Measurements from ENCODE around the gene MAK. TPM values are rescaled to one million over a fixed set of nuclear protein-coding genes. Genes with fewer than 3 reads are reported as not detected.
"Not testable (repeated sequence)": the region's sequence is repeated elsewhere in the genome, so short reads cannot be mapped to it uniquely, and the experiment has no call there.

Gene MAK
- total and polyA plus RNA-seq, 4 donors = 1.0 to 4.6 (median 2.7) TPM

DNA sequence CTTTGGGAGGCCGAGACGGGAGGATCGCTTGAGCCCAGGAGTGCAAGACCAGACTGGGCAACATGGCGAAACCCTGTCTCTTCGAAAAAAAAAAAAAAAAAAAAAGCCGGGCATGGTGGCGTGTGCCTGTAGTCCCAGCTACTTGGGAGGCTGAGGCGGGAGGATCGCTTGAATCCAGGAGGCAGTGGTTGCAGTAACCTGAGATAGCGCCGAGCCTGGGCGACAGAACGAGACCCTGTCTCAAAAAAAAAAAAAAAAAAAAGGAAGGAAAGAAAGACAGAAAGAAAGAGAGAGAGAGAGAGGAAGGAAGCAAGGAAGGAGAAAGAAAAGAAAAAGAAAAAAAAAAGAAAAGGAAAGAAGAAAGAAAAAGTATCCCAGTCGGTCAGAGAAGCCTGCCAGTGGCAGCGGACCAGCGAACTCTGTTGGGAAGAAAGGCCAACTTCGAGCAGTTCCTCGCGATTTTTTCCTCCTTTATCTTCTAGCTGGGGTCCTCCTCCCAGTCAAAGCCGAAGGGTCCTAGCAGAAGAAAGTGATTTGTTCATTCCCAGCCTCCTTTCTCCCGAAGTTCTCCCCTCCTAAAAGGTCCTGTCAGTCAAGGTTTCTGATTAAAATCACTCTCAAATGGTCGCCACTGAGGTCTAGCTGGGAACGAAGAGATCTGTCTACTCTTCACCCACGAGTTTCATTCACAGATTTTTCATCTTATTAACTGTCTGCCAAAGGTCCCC, 46.1 kb upstream of the MAK start:
- Histone ChIP-seq H3K9me3 (ENCODE audit: control insufficient read depth in 4 of 4, insufficient read depth in 3 of 4, low read length in 3 of 4) (peaks cover 0 to 6% (median 0%) of the 10 kb centered on the region in 4 donors), H3K4me3 (no peak overlapping the region), H3K9ac (ENCODE audit: insufficient read depth in 1 of 2, low read length in 2 of 2) (no peak overlapping the region), H3K4me1 (ENCODE audit: control insufficient read depth in 5 of 5, insufficient read depth in 5 of 5, low read length in 5 of 5) (peaks cover 0 to 14% (median 3%) of the 10 kb centered on the region in 5 donors), H3K27me3 (ENCODE audit: control insufficient read depth in 3 of 3, insufficient read depth in 3 of 3, low read length in 2 of 3) (peaks cover 6 to 87% (median 79%) of the 10 kb centered on the region in 3 donors), H3K36me3 (ENCODE audit: control insufficient read depth in 4 of 4, insufficient read depth in 4 of 4, low read length in 4 of 4) (no peaks in the 10 kb centered on the region), H3K27ac (ENCODE audit: low read depth in 1 of 2, low read length in 1 of 2) (no peak overlapping the region)
- TF ChIP-seq, protein P1, sequence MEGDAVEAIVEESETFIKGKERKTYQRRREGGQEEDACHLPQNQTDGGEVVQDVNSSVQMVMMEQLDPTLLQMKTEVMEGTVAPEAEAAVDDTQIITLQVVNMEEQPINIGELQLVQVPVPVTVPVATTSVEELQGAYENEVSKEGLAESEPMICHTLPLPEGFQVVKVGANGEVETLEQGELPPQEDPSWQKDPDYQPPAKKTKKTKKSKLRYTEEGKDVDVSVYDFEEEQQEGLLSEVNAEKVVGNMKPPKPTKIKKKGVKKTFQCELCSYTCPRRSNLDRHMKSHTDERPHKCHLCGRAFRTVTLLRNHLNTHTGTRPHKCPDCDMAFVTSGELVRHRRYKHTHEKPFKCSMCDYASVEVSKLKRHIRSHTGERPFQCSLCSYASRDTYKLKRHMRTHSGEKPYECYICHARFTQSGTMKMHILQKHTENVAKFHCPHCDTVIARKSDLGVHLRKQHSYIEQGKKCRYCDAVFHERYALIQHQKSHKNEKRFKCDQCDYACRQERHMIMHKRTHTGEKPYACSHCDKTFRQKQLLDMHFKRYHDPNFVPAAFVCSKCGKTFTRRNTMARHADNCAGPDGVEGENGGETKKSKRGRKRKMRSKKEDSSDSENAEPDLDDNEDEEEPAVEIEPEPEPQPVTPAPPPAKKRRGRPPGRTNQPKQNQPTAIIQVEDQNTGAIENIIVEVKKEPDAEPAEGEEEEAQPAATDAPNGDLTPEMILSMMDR (IDR thresholded peaks at IDR 0.05; ENCODE audit: control extremely low read depth, extremely low read depth) = no peak
- DNase-seq = peak in 2 of 3 donors; percentile 16 to 30
- WGBS, 2 donors = 18 to 25% methylated on average over 24 of the region's 24 CpGs
- ATAC-seq (ENCODE audit: insufficient read depth, low FRiP score) = no peak

DNA sequence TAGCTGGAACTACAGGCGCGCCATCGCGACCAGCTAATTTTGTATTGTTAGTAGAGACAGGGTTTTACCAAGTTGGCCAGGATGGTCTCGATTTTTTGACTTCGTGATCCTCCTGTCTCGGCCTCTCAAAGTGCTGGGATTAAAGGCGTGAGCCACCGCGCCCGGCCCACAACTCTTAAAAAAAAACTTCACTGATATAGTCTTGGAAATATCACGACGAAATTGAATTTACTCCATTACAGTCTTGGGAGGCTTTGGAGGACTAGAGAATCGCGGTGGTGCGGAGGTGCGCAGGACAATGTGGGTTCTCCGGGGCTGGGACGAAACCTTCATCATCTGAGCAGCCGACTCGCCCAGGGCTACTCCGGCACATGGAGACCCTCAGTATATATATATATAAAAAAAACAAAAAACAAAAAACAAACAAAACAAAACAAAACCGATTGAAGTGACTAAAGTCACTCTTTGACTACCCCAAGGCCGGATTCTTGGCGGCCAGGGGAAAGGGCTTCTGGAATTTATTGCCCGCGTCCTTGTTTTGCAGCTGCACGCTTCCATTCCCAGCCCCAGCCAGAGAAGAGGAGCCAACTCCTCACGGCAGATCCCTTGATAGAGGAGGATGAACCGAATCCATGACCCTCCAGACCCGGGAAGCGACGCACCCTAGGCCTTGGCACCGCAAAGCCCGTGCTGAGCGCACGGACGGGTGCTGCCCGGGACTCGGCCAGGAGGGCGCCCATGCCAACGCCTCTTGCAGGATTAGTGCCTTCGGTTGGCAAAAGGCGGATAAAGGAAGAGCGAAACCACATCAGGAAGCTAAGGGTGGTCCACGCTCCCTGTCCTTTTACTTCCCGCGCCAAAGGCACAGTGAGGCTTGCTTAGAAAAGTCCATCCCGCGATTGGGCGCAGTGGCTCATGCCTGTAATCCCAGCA, 45.2 kb upstream of the MAK start:
- peaks cover 0 to 6% (median 0%) of the 10 kb centered on the region in 4 donors for H3K9me3 ChIP-seq (ENCODE audit: control insufficient read depth in 4 of 4, insufficient read depth in 3 of 4, low read length in 3 of 4)
- no peak for ATAC-seq (ENCODE audit: insufficient read depth, low FRiP score)
- no peak overlapping the region for H3K27ac ChIP-seq (ENCODE audit: low read depth in 1 of 2, low read length in 1 of 2)
- no peak overlapping the region for H3K4me3 ChIP-seq
- peak in 2 of 3 donors; percentile 18 to 28 for DNase-seq
- 7 to 19% methylated on average over 51 of the region's 51 CpGs for whole genome bisulfite sequencing, 2 donors
- H3K9ac ChIP-seq (ENCODE audit: insufficient read depth in 1 of 2, low read length in 2 of 2) = no peak overlapping the region
- peaks cover 0 to 14% (median 3%) of the 10 kb centered on the region in 5 donors for H3K4me1 ChIP-seq (ENCODE audit: control insufficient read depth in 5 of 5, insufficient read depth in 5 of 5, low read length in 5 of 5)
- peaks cover 6 to 93% (median 82%) of the 10 kb centered on the region in 3 donors for H3K27me3 ChIP-seq (ENCODE audit: control insufficient read depth in 3 of 3, insufficient read depth in 3 of 3, low read length in 2 of 3)
- H3K36me3 ChIP-seq (ENCODE audit: control insufficient read depth in 4 of 4, insufficient read depth in 4 of 4, low read length in 4 of 4) = no peaks in the 10 kb centered on the region
- TF ChIP-seq, protein P1 (IDR thresholded peaks at IDR 0.05; ENCODE audit: control extremely low read depth, extremely low read depth) = no peak

DNA sequence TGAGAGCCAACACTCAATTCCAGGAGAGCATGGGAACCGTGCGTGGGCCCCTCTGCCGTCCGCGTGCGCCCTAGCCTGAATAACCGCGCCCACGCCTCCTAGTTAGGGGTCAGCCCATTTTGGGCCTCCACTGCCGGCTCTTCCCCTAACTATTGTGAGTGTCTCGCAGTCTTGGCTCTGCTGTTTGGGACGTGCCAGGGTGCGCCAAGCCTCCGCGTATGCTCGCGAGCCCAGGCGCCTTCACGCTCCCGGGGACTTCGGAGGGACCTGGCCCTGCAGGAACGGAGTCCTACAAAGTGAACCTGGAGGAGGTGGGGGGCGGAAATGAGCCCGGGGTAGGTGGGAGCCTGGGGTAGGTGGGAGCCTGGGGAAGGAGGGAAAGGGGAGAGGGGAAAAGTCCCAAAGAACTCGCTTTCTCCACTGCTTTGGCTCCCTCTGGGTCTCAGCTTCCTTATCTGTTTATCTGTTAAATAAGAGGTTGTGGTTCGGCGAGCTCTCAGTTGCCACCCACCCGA, 44.4 kb upstream of the MAK start:
- 6 to 12% methylated on average over 26 to 28 of the region's 28 CpGs for WGBS, 2 donors
- H3K4me1 ChIP-seq (ENCODE audit: control insufficient read depth in 5 of 5, insufficient read depth in 5 of 5, low read length in 5 of 5) = peaks cover 0 to 14% (median 3%) of the 10 kb centered on the region in 5 donors
- no peaks in the 10 kb centered on the region for H3K36me3 ChIP-seq (ENCODE audit: control insufficient read depth in 4 of 4, insufficient read depth in 4 of 4, low read length in 4 of 4)
- no peak overlapping the region for H3K4me3 ChIP-seq
- peaks cover 0 to 6% (median 0%) of the 10 kb centered on the region in 4 donors for H3K9me3 ChIP-seq (ENCODE audit: control insufficient read depth in 4 of 4, insufficient read depth in 3 of 4, low read length in 3 of 4)
- DNase-seq (peak; percentile 21 to 28 (median 24)), ATAC-seq (ENCODE audit: insufficient read depth, low FRiP score) (no peak)
- TF ChIP-seq, protein P1 (IDR thresholded peaks at IDR 0.05; ENCODE audit: control extremely low read depth, extremely low read depth) = no peak
- H3K27me3 ChIP-seq (ENCODE audit: control insufficient read depth in 3 of 3, insufficient read depth in 3 of 3, low read length in 2 of 3) = peaks cover 6 to 85% (median 77%) of the 10 kb centered on the region in 3 donors
- H3K9ac ChIP-seq (ENCODE audit: insufficient read depth in 1 of 2, low read length in 2 of 2) = no peak overlapping the region
- no peak overlapping the region for H3K27ac ChIP-seq (ENCODE audit: low read depth in 1 of 2, low read length in 1 of 2)

DNA sequence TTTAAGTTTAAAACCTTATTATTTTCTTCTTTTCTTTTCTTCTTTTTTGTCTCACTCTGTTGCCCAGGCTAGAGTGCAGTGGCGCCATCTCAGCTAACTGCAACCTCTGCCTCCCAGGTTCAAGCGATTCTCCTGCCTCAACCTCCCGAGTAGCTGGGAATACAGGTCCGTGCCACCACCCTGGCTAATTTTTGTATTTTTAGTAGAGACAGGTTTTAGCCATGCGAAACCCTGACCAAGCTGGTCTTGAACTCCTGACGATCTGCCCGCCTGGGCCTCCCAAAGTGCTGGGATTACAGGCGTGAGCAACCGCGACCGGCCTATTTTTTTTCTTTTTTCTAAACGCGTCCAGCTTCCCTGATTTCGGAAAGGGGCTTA, 43.9 kb upstream of the MAK start:
- not testable (repeated sequence) for DNase-seq; ATAC-seq (ENCODE audit: insufficient read depth, low FRiP score); H3K4me3 ChIP-seq; H3K27ac ChIP-seq (ENCODE audit: low read depth in 1 of 2, low read length in 1 of 2); H3K9me3 ChIP-seq (ENCODE audit: control insufficient read depth in 4 of 4, insufficient read depth in 3 of 4, low read length in 3 of 4); H3K36me3 ChIP-seq (ENCODE audit: control insufficient read depth in 4 of 4, insufficient read depth in 4 of 4, low read length in 4 of 4); H3K9ac ChIP-seq (ENCODE audit: insufficient read depth in 1 of 2, low read length in 2 of 2)
- Histone ChIP-seq H3K27me3 (ENCODE audit: control insufficient read depth in 3 of 3, insufficient read depth in 3 of 3, low read length in 2 of 3) (peaks cover 6 to 80% (median 73%) of the 10 kb centered on the region in 3 donors), H3K4me1 (ENCODE audit: control insufficient read depth in 5 of 5, insufficient read depth in 5 of 5, low read length in 5 of 5) (peaks cover 0 to 13% (median 3%) of the 10 kb centered on the region in 5 donors)
- 22 to 36% methylated on average over 13 to 14 of the region's 14 CpGs for WGBS, 2 donors
